Measurements from ENCODE around the gene ERC2.

DNA sequence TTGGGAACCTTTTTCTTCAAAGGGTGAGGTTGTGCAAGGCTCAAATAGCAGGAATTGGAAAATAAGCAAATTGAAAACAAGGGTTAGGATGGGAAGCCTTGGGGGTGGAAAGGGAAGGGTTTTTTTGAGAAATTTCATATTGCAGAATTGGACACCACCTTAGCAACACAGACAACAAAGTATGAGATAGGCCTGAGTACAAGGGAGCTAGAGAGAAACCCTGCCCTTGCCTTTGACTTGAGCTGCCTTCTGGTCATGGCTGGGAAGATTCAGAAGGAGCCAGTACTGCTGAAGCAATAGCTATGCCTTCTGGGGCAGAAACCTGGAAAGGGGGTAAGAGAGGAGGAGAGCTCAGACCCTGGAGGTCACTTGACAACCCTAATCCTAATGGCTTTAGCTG is 445.6 kb downstream of the ERC2 start:
- TF ChIP-seq ZNF121 (tag by site-specific recombination; IDR thresholded peaks at IDR 0.05) (no peak), ZSCAN30 (tag by site-specific recombination; IDR thresholded peaks at IDR 0.05) (no peak)
- TF ChIP-seq, protein P1, sequence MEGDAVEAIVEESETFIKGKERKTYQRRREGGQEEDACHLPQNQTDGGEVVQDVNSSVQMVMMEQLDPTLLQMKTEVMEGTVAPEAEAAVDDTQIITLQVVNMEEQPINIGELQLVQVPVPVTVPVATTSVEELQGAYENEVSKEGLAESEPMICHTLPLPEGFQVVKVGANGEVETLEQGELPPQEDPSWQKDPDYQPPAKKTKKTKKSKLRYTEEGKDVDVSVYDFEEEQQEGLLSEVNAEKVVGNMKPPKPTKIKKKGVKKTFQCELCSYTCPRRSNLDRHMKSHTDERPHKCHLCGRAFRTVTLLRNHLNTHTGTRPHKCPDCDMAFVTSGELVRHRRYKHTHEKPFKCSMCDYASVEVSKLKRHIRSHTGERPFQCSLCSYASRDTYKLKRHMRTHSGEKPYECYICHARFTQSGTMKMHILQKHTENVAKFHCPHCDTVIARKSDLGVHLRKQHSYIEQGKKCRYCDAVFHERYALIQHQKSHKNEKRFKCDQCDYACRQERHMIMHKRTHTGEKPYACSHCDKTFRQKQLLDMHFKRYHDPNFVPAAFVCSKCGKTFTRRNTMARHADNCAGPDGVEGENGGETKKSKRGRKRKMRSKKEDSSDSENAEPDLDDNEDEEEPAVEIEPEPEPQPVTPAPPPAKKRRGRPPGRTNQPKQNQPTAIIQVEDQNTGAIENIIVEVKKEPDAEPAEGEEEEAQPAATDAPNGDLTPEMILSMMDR (tag by site-specific recombination; IDR thresholded peaks at IDR 0.05) = no peak

Measured in HEK293 (cell line).